Panc1 (cell line): Measurements from ENCODE around the gene CHST11. TPM values are rescaled to one million over a fixed set of nuclear protein-coding genes. Genes with fewer than 3 reads are reported as not detected.

ENCODE experiments used
- ATAC-seq: fragments of 200-7000 bp; cut with Tn5 transposase; 2 replicates; pipeline ENCODE4 v1.9.1; 2020; ENCODE audit warnings: mild to moderate bottlenecking, moderate library complexity
- BruUV-seq: library from RNA; stranded (reverse); fragments of 400-500 nt; replicated peaks from 2 replicates; lab custom pipeline; 2021; lab: Mats Ljungman, UMichigan
- CTCF ChIA-PET: fragments of 300-600 bp; sonication (Branson Sonifier 250); formaldehyde crosslinking; loops from one replicate; lab custom pipeline; 2022; ENCODE audit warnings: antibody characterized with exemption; lab: Charles Lee
- POLR2A ChIA-PET: fragments of 300-600 bp; sonication (Branson Sonifier 250); formaldehyde crosslinking; loops from one replicate; lab custom pipeline; 2022; ENCODE audit warnings: antibody characterized with exemption; lab: Charles Lee
- DNase-seq: peaks from one replicate; pipeline ENCODE4 v3.0.0-alpha.2; 2010; ENCODE audit warnings: low read depth, low spot score
- H3K27ac ChIP-seq: 2 replicates; pipeline ENCODE4 v1.5.1; 2011; ENCODE audit warnings: mild to moderate bottlenecking, low read length, inconsistent platforms
- H3K27me3 ChIP-seq: fragments of 200-500 bp; sonication (Bioruptor generic); 2 replicates; pipeline ENCODE4 v1.6.0; 2014; ENCODE audit warnings: low read length, inconsistent platforms; ENCODE audit not compliant: control insufficient read depth, insufficient read depth
- H3K36me3 ChIP-seq: fragments of 200-500 bp; sonication (Bioruptor generic); 2 replicates; pipeline ENCODE4 v1.5.1; 2014; ENCODE audit warnings: inconsistent platforms, mild to moderate bottlenecking, low read length, moderate library complexity; ENCODE audit not compliant: control insufficient read depth, insufficient read depth
- H3K4me1 ChIP-seq: 2 replicates; pipeline ENCODE4 v1.5.1; 2011; ENCODE audit warnings: inconsistent platforms, mild to moderate bottlenecking, low read length, moderate library complexity; ENCODE audit not compliant: control insufficient read depth, insufficient read depth
- H3K4me3 ChIP-seq, 2 experiments: 2 replicates each; pipeline ENCODE4 v1.5.1; 2011 to 2012; ENCODE audit warnings: low read depth in 2 of 2, low read length in 2 of 2, mild to moderate bottlenecking in 2 of 2, inconsistent platforms in 1 of 2, moderate library complexity in 1 of 2
- H3K9me3 ChIP-seq: fragments of 200-500 bp; sonication (Bioruptor generic); 2 replicates; pipeline ENCODE4 v1.5.1; 2014; ENCODE audit warnings: low read depth, mild to moderate bottlenecking, inconsistent platforms, low read length, moderate library complexity; ENCODE audit not compliant: control insufficient read depth, insufficient read depth
- CTCF ChIP-seq: fragments of 450-650 bp; IDR thresholded peaks from 2 replicates; pipeline ENCODE4 v1.5.1; 2017; ENCODE audit warnings: mild to moderate bottlenecking
- POLR2AphosphoS5 ChIP-seq: IDR thresholded peaks from 2 replicates; pipeline ENCODE4 v1.6.1; 2012; ENCODE audit warnings: mild to moderate bottlenecking, low read depth, low read length, moderate library complexity
- REST ChIP-seq, 2 experiments: IDR thresholded peaks; 2 replicates each; pipeline ENCODE4 v1.6.1; 2011 to 2012; ENCODE audit warnings: low read depth in 2 of 2, control low read depth in 1 of 2, low read length in 1 of 2, mild to moderate bottlenecking in 1 of 2, moderate library complexity in 1 of 2; ENCODE audit not compliant: insufficient read depth in 1 of 2
- SIN3A ChIP-seq: IDR thresholded peaks from 2 replicates; pipeline ENCODE4 v1.6.1; 2012; ENCODE audit warnings: low read depth, mild to moderate bottlenecking, low read length, moderate library complexity, borderline replicate concordance; ENCODE audit not compliant: insufficient read depth
- TCF7L2 ChIP-seq: IDR thresholded peaks from 2 replicates; pipeline ENCODE4 v1.6.1; 2011; ENCODE audit warnings: mild to moderate bottlenecking, low read depth, low read length, inconsistent platforms
- in situ Hi-C: cut with HindIII; loops from 2 replicates; pipeline ENCODE4 v1.10.0; 2016; ENCODE audit warnings: low sequenced_read_pairs, low pct_unique_long_range_greater_than_20kb
- intact Hi-C: fragments of 100-400 bp; cut with micrococcal nuclease; formaldehyde crosslinking; loops from one replicate; pipeline ENCODE4 v1.10.0; 2022; ENCODE audit not compliant: unreplicated experiment
- total RNA-seq: library from RNA; stranded (reverse); gene quantifications from one replicate; pipeline ENCODE4 v1.2.1, GENCODE V29; 2021; ENCODE audit not compliant: unreplicated experiment

CHST11 gene
- total RNA-seq, 1 experiment from 2014 or later = 11.4 TPM

- intact Hi-C loops = no loop called here
Observed at GRCh38 chr12:104736307-104736706, 279.6 kb downstream of the CHST11 start.

GRCh38 chr12:104737113-104737512 lies 280.4 kb downstream of the CHST11 start:
- ATAC-seq (no peak), DNase-seq (no peak)
- no peaks in the 10 kb centered on the region for H3K9me3 ChIP-seq
- intact Hi-C loops = no loop called here
- TF ChIP-seq POLR2AphosphoS5 (no peak), REST (IDR thresholded peaks at IDR 0.05; ENCODE audit: insufficient read depth in 1 of 2, low read depth in 2 of 2, low read length in 1 of 2) (no peak), TCF7L2 (no peak), CTCF (no peak), SIN3A (no peak)
- 0 out of 2 replicates have a peak, but pooled peaks cover 3% of the 10 kb centered on the region for H3K4me1 ChIP-seq
- ChIA-PET POLR2A (no interaction called here), CTCF (no interaction called here)
- H3K4me3 ChIP-seq = no peak overlapping the region
- BruUV-seq = no TSS peak
- H3K36me3 ChIP-seq = no peaks in the 10 kb centered on the region
- H3K27ac ChIP-seq = no peak overlapping the region
- no peaks in the 10 kb centered on the region for H3K27me3 ChIP-seq
- in situ Hi-C loops = no loop called here

More at GRCh38 chr12:104736307-104736706, 279.6 kb downstream of the CHST11 start:
- no peak for DNase-seq
- ChIA-PET POLR2A (no interaction called here), CTCF (no interaction called here)
- Histone ChIP-seq H3K36me3 (no peaks in the 10 kb centered on the region), H3K4me3 (no peak overlapping the region), H3K27ac (no peak overlapping the region), H3K9me3 (no peaks in the 10 kb centered on the region), H3K4me1 (0 out of 2 replicates have a peak, but pooled peaks cover 3% of the 10 kb centered on the region), H3K27me3 (no peaks in the 10 kb centered on the region)
- TF ChIP-seq REST (IDR thresholded peaks at IDR 0.05; ENCODE audit: insufficient read depth in 1 of 2, low read depth in 2 of 2, low read length in 1 of 2) = no peak
- TF ChIP-seq CTCF = no peak
- TF ChIP-seq TCF7L2 = no peak
- TF ChIP-seq SIN3A = no peak
- no peak for TF ChIP-seq POLR2AphosphoS5
- no TSS peak for BruUV-seq
- in situ Hi-C loops = no loop called here
- no peak for ATAC-seq
